Mucosa of rectum (tissue), 2 donors: ENCODE results near the gene WASF3.

Source experiments
- H3K27ac ChIP-seq, 2 donors: one replicate each; pipeline ENCODE4 v1.7.0; 2013; ENCODE audit warnings: inconsistent platforms in 2 of 2, low read depth in 2 of 2, low read length in 2 of 2
- H3K27me3 ChIP-seq, 2 donors: one replicate each; pipeline ENCODE4 v1.7.0; 2013; ENCODE audit warnings: low read length in 2 of 2; ENCODE audit not compliant: control insufficient read depth in 2 of 2, insufficient read depth in 2 of 2
- H3K36me3 ChIP-seq, 2 donors: one replicate each; pipeline ENCODE4 v1.7.0; 2013; ENCODE audit warnings: low read length in 2 of 2; ENCODE audit not compliant: control insufficient read depth in 2 of 2, insufficient read depth in 2 of 2
- H3K4me1 ChIP-seq, 2 donors: one replicate each; pipeline ENCODE4 v1.7.0; 2013; ENCODE audit warnings: low read length in 2 of 2, mild to moderate bottlenecking in 1 of 2; ENCODE audit not compliant: control insufficient read depth in 2 of 2, insufficient read depth in 2 of 2
- H3K4me3 ChIP-seq, 2 donors: one replicate each; pipeline ENCODE4 v1.7.0; 2013; ENCODE audit warnings: low read length in 2 of 2
- H3K9ac ChIP-seq, 2 donors: one replicate each; pipeline ENCODE4 v1.7.0; 2013; ENCODE audit warnings: low read length in 2 of 2, low read depth in 1 of 2, mild to moderate bottlenecking in 1 of 2
- H3K9me3 ChIP-seq, 2 donors: one replicate each; pipeline ENCODE4 v1.7.0; 2013; ENCODE audit warnings: low read length in 2 of 2; ENCODE audit not compliant: control insufficient read depth in 2 of 2
- donor health status: healthy.
- donor health status: Normal muscosa, but diverticular disease.

The WASF3 gene

DNA sequence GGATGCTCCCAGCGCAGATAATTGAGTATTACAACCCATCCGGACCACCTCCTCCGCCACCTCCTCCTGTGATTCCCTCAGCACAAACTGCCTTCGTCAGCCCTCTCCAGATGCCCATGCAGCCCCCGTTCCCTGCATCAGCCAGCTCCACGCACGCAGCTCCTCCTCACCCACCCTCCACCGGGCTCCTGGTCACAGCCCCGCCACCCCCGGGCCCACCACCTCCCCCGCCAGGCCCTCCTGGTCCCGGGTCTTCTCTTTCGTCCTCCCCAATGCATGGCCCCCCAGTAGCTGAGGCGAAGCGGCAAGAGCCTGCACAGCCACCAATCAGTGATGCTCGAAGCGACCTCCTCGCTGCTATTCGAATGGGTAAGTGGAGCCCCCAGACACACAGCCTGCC, 125.1 kb downstream of the WASF3 start:
- Histone ChIP-seq H3K27ac (no peak overlapping the region), H3K9me3 (no peaks in the 10 kb centered on the region), H3K4me1 (no peaks in the 10 kb centered on the region), H3K9ac (no peak overlapping the region), H3K27me3 (no peaks in the 10 kb centered on the region), H3K4me3 (no peak overlapping the region), H3K36me3 (no peaks in the 10 kb centered on the region)

DNA sequence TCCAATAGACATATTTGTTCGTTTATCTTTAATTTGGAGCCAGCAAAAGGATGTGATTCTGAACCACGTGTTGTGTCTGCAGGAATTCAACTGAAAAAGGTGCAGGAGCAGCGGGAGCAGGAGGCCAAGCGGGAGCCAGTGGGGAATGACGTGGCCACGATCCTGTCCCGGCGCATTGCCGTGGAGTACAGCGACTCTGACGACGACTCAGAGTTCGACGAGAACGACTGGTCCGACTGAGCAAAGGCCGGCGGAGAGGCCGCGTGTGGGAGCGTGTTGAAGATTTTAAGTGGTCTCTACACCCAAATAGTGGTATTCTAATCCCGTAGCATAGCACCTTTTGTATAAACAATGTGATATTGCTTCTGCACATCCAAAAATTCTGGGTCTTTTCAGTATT, 128.1 kb downstream of the WASF3 start:
- no peak overlapping the region for H3K9ac ChIP-seq
- no peaks in the 10 kb centered on the region for H3K27me3 ChIP-seq
- H3K36me3 ChIP-seq = no peaks in the 10 kb centered on the region
- H3K9me3 ChIP-seq = no peaks in the 10 kb centered on the region
- no peak overlapping the region for H3K4me3 ChIP-seq
- H3K27ac ChIP-seq = no peak overlapping the region
- no peaks in the 10 kb centered on the region for H3K4me1 ChIP-seq

DNA sequence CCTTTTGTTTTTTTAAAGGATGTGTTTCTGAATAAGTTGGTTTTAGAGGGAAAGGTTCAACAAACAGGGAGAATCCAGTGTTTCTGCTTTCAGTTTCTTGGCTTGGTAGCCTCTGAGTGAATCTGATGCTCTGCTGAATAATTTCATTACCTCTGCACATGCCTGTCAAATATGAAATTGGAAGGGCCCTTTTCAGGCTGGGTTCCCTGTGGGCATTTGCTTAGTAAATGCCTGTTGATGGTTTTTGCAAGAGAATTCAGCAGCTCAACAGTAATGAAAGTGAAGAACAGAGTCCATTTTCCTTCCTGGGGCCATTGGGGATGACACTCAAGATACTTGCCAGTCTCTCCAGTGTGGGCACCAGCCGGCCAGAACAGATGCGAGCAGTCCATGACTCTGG, 128.8 kb downstream of the WASF3 start:
- no peaks in the 10 kb centered on the region for H3K9me3 ChIP-seq
- H3K9ac ChIP-seq = no peak overlapping the region
- H3K27ac ChIP-seq = no peak overlapping the region
- no peaks in the 10 kb centered on the region for H3K27me3 ChIP-seq
- H3K36me3 ChIP-seq = no peaks in the 10 kb centered on the region
- H3K4me3 ChIP-seq = no peak overlapping the region
- H3K4me1 ChIP-seq = no peaks in the 10 kb centered on the region

DNA sequence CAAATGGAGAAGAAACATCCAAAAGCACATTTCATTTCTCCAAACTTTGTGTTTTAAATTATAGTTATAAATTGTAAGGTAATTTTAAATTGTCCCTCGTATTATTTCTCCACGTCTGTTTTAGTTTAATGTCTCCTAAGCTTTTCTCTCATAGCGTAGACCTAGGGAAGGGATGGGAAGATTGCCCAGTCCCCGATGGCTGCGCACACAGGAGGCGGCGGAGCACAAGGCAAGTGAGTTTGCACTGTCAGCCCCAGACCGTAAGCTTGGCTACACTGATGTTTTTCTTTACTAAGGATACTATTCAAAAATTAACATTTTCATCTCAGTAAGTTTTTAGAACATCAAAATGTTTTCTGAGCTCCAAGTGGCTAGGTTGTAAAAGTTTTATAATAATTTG, 130.8 kb downstream of the WASF3 start:
- no peaks in the 10 kb centered on the region for H3K9me3 ChIP-seq
- no peak overlapping the region for H3K27ac ChIP-seq
- H3K4me3 ChIP-seq = no peak overlapping the region
- no peak overlapping the region for H3K9ac ChIP-seq
- no peaks in the 10 kb centered on the region for H3K4me1 ChIP-seq
- H3K36me3 ChIP-seq = no peaks in the 10 kb centered on the region
- no peaks in the 10 kb centered on the region for H3K27me3 ChIP-seq

DNA sequence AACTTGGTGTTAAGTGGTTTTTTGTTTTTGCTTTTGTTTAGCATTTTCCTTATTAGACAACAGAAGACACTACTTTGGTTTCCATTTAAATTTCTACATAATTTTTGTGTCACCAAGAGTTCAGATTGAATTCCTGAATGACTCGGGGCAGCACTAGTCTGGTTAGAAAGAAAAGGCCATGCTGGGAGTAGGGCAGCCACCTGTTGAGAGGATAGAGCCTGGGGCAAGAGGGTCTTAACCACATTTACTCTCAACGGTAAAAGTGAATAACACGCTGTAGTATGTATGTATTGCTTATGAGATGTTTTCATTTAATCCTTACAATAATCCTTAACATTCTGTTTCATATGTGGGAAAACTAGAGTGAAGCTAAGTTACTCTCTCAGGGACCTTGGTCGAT, 131.5 kb downstream of the WASF3 start:
- H3K36me3 ChIP-seq = no peaks in the 10 kb centered on the region
- no peak overlapping the region for H3K9ac ChIP-seq
- H3K27ac ChIP-seq = no peak overlapping the region
- H3K4me3 ChIP-seq = no peak overlapping the region
- H3K27me3 ChIP-seq = no peaks in the 10 kb centered on the region
- H3K4me1 ChIP-seq = no peaks in the 10 kb centered on the region
- H3K9me3 ChIP-seq = no peaks in the 10 kb centered on the region

DNA sequence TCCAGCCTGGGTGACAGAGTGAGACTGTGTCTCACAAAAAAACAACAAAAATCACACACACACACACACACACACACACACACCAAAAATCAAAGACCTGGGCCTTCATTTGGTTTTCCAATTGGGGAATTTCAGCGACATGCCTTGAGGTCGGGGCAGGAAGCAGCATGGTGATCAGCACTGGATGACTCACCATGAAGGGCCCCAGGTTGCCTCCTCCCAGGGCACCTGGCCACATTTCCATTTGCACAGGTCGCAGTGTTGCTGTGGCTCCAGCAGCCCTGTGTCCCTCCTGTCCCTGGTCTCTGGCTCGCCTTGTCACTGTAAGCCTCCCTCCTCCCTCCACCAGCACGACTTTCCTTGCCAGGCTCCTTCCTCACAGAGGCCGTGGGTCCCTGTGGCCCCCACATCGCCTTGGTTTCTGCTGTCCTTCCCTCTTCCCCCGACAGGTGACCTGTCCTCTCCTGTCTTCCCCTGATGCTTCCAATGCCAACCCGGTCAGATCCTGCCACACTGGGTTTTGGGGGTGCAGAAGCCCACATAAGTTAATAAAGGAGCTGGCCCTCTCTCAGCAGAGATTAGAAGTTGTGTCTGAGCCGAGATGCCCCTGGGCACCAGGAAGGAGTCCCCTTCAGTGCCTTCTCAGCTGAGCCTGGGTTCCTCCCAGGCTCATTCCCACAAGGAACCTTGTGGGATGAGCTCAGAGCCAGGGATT, 136.4 kb downstream of the WASF3 start:
- Histone ChIP-seq H3K4me1 (peaks cover 0 to 3% of the 10 kb centered on the region in 2 donors), H3K36me3 (no peaks in the 10 kb centered on the region), H3K4me3 (no peak overlapping the region), H3K9ac (no peak overlapping the region), H3K27me3 (no peaks in the 10 kb centered on the region), H3K27ac (no peak overlapping the region), H3K9me3 (no peaks in the 10 kb centered on the region)

DNA sequence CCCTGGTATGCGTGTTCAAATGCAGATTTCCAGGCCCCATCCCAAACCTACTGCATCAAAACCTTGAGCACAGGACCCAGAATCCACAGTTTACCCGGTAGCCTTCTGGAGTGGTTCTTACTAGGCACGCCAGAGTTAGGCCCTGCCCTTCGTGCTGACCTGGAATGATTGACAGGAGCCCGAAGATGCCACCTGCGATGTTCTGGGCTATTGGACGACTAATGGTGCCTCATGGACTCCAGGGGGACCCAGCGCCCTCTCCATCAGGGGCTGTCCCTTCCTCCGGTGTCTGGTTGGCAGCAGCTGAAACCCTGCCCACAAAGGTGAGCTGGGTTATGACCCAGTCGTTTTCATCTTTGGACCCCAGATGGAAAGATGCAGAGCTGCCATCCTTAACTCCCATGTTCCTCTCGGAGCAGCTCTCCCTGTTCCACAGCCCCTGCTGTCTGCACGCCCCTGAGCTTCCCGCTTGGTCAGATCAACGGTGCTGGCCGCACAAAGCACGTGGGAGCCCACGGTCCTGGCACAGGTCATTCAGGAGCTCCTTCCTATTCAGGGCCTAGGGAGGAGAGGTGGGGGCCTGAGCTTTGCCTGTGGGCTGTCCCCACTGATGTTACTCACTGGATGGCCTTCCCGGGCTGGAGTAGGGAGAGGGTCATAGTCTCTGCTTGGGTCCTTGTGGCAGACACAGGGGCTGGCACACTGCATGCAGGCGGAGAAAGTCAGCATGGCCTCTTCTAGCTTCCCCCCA, 137.3 kb downstream of the WASF3 start:
- H3K4me3 ChIP-seq = no peak overlapping the region
- no peaks in the 10 kb centered on the region for H3K9me3 ChIP-seq
- no peak overlapping the region for H3K9ac ChIP-seq
- no peak overlapping the region for H3K27ac ChIP-seq
- H3K27me3 ChIP-seq = no peaks in the 10 kb centered on the region
- H3K36me3 ChIP-seq = no peaks in the 10 kb centered on the region
- H3K4me1 ChIP-seq = peaks cover 0 to 3% of the 10 kb centered on the region in 2 donors

DNA sequence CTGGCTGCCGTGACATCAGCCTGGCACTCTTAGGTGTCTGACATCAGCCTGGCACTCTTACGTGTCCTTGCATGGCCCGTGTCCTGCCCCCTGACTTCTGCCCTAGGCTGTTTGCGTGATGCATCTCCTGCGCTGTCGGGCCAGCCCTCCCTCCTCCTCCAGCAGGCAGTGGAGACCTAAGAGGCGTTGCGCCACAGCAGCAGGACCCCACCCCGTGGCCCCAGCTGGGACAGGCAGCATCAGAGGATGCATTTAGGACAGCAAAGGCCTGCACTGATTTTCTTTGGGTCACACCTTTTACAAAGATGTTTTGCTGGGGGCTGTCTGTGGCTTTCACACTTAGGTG, 137.8 kb downstream of the WASF3 start:
- H3K4me3 ChIP-seq = no peak overlapping the region
- no peak overlapping the region for H3K27ac ChIP-seq
- no peaks in the 10 kb centered on the region for H3K9me3 ChIP-seq
- H3K36me3 ChIP-seq = no peaks in the 10 kb centered on the region
- H3K4me1 ChIP-seq = peaks cover 0 to 3% of the 10 kb centered on the region in 2 donors
- no peak overlapping the region for H3K9ac ChIP-seq
- no peaks in the 10 kb centered on the region for H3K27me3 ChIP-seq

DNA sequence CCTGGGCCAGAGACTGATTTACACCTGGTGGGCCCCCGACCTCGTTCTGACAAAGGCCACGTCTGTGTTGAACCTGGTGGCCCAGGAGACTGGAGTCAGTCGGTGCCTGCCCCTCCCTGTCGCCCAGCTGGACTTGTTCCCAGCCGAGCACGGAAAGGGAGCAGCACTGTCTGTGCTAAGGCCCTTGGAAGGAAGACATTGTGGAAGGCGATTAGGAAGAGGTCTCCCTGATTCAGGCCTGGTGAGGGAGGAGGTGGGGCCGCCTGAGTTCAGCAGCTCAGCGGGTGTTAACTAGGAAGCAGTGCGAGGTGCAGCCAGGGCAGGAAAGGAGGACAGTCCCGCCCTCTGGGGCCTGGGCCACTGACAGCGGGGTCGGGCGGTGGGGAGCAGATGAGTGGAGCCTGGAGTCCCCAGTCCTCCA, 138.4 kb downstream of the WASF3 start:
- no peak overlapping the region for H3K9ac ChIP-seq
- peaks cover 0 to 3% of the 10 kb centered on the region in 2 donors for H3K4me1 ChIP-seq
- H3K36me3 ChIP-seq = no peaks in the 10 kb centered on the region
- H3K27ac ChIP-seq = no peak overlapping the region
- H3K4me3 ChIP-seq = no peak overlapping the region
- no peaks in the 10 kb centered on the region for H3K9me3 ChIP-seq
- no peaks in the 10 kb centered on the region for H3K27me3 ChIP-seq

DNA sequence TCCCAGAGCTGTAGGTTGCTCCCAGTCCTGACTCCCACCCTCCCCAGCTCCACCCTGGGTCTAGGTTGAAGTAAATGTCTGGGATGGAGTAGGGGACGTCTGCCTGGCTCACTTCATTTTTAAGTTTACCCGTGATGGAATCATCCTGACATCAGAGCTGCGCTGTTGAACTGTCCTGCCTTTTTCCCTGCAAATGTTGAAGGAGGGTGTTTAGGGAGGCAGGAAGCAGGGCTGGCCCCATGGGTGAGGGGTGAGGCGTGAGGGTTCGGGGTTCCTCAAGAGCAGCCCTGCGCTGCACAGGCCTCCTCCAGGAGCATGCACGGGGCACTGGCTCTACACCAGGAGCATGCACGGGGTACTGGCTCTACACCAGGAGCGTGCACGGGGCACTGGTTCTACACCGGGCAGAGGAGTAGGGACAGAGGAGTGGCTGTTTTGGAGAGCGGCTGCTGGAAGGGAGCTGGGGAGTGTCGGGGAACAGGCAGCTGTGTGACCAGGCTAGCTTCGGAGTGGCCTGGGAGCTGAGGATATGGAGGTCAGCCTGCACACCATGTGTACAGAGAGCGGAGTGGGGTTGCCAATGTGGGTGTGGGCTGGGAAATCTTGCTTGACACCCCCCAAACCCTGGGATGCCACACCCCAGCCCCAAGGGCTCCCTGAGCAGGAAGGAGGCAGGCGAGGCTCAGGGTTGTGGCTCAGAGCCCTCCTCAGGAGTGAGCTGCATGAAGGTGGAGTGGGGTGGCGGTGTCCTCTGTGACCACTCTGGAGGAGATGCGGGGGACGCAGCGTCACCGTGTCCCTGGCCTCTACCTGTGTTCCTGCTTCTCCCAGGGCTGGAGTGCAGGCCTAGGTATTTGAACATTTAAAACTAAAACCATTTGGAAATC, 139.8 kb downstream of the WASF3 start:
- H3K9me3 ChIP-seq = no peaks in the 10 kb centered on the region
- no peak overlapping the region for H3K9ac ChIP-seq
- no peak overlapping the region for H3K27ac ChIP-seq

More for the DNA sequence above, 139.8 kb downstream of the WASF3 start:
- no peaks in the 10 kb centered on the region for H3K27me3 ChIP-seq
- H3K4me1 ChIP-seq = peaks cover 0 to 3% of the 10 kb centered on the region in 2 donors
- H3K36me3 ChIP-seq = no peaks in the 10 kb centered on the region
- H3K4me3 ChIP-seq = no peak overlapping the region
